T-helper 22 cell (primary cell): ENCODE results near the gene DOCK1.

Experiments
- DNase-seq: peaks from one replicate; pipeline ENCODE4 v3.0.0-alpha.2; 2020; ENCODE audit warnings: low read depth

The DOCK1 gene

DNA sequence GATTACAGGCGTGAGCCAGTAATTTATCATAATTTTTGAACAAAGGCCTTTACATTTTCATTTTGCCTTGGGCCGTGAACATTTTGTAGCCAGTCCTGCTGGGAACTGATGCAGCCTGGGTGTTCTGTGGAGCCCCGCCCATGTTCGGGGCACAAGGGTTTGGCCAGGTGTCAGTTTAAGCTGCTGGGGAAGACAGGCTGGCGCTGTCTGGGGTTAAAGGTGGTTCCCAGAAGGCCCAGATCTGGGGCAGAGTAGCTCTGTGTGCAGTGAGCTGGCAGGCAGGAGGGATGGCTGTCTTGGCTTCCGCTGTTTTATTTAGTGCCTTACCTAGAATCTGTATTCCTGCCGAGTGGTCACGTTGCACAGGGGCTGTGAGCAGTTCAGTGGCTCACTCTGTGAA, 50.2 kb downstream of the DOCK1 start:
- no peak for DNase-seq

DNA sequence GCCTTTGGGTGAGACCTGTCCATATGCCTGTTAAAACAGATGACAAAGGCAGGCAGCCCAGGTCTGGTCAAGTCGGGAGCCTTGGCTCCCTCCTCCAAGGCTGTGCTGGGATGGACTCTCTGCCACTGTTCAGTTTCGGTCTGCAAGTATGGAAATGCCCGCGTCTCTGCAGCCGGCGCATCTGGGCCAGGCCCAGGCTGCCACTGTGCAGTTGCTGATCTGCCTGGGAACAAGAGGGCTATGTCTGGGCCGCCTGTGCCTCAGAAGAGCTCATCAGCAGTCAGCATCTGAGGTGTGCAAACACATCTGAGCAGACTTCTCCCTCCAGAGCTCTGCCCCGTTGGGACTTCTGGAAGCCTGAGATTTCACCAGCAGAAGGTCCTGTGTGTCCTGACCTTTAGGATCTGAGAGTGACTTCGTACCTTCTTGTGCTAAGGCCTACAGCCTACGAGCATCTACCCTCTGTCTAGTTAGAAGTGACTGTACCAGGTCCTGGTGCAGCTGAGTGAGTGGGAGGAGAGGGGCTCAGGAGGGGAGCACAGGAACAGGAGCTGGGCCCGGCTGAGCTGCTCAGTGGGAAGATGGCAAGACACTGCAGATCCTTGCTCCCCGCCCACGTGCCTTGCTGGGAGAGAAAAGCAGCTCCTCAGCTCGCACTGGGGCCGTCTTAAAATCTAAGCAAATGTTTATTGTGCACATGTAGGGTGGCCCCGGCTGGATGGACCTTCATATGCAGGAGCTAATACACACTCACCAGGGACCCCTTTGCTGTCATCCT, 50.9 kb downstream of the DOCK1 start:
- no peak for DNase-seq

DNA sequence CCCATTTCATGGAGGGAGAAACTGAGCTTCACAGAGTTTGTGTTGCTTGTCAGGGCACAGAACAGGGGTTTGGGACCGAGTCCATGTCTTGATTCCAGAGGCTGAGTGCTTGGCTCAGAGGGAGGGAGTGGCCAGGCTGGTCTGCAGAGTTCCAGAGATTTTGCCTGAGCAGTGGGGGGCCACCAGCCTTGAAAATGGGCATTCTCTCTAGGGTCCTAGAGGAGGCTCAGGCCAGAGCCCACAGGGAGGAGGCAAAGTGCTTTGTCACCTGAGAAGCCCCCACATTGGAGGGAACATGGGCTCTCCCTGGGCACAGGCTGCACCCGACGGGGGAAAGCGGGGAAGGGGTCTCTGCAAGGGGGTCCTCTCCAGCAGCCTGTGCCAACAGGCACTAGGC, 51.5 kb downstream of the DOCK1 start:
- no peak for DNase-seq

DNA sequence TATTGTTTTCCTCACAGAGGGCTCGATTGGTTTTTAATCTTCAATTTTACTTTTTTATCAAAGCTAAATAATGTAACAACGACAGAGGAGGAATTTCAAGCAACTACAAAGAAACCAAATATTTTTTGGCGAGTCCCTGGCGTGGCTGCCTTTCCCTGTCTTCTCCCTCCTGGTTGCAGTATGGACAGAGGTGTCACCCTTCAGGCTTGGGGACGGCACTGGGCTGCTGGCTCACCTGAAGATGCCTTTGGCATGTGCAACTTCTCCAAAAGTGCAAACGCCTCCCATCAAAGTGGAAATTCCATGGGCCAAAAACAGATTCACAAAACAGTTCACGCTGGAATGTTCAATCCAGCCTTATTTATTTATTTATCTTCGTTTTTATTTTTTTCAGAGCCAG, 51.9 kb downstream of the DOCK1 start:
- DNase-seq = no peak

DNA sequence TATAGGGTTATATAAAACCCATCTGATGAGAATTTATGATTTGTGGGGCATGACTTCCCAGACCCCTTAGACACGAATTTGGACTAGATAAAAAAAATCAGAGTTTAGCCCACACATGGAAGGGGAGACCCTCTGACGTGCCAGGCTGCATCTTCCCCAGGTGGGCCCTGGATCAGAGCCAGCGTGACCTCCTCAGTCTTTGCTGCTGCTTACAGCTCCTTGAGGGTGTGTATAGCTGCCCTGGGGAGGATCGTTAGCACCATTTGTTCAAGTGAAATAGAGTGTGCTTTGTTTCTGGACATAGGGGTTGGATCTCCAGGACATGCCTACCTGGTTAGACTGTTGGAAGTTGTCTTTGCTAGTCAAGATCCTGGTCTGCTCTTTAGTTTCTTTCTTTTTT, 54.2 kb downstream of the DOCK1 start:
- no peak for DNase-seq

DNA sequence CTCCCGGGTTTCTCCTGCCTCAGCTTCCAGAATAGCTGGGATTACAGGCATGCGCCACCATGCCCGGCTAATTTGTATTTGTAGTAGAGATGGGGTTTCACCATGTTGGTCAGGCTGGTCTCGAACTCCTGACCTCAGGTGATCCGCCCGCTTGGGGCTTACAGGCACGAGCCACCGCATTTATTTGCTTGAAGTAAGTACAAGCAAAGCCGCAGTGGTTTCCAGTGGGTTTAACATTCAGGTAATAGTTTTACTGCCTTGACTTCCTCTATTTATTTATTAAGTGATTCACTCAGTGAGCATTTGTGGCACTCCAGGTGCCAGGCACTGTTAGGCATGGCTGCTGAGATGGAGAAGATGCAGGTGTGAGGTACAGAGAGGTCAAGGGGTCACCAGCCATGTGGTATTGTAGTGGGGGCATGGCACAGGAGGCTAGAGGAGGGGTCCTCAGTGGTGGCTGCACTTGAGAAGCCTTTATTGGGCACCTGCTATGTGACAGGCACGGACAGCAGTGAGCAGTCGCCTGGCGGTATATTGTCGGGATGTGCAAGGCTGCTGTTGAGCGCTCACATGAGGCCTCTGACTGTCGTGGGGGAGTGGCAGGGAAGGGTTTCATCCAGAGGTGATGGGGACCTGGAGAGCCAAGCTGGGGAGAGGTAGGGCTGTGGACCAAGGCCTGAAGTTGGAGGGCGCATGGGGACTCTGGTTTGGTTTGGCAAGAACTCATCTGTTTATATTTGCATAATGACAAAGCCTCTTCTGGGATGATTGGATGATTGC, 54.9 kb downstream of the DOCK1 start:
- DNase-seq = no peak

DNA sequence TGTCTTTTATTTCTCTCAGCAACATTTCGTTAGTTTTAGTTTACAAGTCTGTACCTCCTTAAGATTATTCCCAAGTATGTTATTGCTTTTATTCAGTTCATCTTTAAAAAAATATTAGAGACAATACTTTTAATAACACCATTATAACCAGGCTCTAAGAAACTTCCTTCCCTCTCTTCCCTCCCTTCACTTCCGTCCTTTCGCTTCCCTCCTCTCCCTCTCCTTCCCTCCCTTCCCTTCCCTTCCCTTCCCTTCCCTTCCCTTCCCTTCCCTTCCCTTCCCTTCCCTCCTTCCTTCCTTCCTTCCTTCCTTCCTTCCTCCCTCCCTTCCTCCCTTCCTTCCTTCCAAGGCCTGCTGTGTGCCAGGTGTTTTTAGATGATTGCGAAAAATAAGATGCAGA, 58.1 kb downstream of the DOCK1 start:
- no peak for DNase-seq

DNA sequence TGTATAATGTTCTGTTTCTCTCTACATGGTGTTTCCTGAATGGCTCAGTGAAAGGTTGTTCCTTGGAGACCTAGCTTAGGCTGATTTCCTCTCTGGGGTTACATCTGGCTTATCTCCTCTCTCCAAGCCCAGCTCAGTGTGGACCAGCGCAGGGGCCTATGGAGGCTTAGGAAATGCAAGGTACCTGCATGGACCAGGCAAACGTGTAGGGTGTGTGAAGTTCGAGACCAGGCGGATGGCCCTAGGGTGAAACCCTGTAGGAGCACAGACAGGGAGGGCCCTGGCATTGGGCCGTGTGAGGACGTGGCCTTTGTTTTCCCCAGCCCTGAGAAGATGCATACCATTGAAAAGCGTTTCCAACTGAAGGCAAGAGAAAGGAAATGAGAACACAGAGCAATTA, 59.0 kb downstream of the DOCK1 start:
- no peak for DNase-seq

DNA sequence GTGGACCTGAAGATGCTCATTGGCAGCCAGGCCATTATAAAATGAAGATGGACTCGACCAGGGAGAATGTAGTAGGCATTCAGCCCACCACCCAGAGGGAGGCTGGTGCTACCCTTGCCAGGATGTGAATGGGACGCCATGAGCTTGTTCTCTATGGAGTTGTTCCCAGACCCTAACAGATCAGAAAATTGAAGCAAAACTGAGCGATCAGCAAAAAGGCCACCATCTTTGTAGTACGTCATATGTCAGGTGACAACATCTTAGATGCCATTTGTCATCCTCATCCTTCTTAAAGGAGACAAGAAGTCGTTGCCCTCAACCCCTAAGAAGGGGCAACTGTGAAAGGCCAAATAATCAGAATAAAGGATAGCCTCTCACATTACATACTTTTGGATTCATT, 61.7 kb downstream of the DOCK1 start:
- no peak for DNase-seq

DNA sequence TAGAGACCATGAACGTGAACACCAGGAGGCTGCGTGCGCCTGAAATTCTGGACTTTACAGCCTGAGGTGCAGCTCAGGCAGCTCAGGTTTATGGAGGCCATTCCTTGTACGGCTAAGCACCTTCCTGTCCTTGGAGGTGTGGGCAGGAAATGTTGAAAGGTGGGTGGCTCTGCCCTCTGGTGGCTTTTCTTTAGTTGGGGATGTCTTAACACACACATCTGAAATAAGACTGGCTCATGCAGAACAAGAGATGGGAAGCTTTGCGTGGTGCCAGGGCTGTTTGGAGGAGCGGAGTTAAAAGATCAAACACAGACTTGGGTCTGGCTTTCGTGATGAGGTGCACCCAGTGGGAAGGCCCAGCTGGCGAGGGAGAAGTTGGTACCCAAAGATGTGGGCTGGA, 64.1 kb downstream of the DOCK1 start:
- DNase-seq = no peak

DNA sequence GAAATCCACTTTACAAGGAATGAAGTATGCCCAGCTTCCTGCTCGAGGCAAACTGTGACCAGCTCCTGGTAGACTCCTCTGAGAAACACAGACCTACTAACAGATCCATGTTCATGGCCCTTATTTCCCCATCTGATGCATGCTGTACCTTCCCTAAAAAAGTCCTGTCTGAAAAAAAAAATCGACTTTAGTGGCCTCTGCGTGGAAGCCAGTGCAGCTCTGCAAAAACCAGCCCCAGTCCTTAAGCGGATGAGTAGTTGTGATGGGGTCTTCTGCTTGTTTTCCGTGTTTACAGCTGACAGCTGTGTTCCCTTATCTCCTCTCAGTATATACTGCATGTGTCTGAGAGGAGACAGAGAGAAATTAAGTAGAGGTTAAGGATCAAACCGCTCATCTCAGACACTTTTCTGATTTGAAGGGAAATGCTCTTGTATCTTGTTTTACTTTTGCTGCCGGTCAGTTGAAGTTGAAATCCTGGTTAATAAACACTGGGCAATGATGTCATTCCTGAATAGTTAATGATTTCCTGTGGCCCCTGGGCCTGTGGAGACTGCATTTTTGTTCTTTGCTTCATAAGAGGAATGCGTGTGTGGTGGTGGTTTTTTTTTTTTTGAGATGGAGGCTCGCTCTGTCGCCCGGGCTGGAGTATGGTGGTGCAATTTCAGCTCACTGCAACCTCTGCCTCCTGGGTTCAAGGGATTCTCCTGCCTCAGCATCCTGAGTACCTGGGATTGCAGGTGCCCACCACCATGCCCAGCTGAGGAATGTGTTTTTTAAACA, 67.6 kb downstream of the DOCK1 start:
- no peak for DNase-seq

DNA sequence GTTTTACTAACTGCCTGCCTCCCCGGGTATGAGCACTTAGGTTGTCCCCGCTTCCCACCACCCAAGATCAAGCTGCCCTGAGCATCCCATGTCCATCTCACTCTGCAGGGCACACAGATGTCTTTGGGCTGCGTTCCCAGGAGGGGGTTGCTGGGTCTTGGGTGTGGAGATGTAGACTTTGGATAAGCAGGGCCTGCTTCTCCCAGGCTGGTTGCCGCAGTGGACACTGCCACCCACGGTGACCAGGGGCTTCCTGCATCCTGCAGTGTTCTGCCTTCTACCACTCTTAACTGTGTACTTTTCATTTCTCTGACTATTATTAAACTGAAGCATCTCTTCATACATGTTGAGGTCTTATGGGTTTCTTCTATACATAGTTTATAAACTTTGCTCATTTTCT, 70.0 kb downstream of the DOCK1 start:
- no peak for DNase-seq

DNA sequence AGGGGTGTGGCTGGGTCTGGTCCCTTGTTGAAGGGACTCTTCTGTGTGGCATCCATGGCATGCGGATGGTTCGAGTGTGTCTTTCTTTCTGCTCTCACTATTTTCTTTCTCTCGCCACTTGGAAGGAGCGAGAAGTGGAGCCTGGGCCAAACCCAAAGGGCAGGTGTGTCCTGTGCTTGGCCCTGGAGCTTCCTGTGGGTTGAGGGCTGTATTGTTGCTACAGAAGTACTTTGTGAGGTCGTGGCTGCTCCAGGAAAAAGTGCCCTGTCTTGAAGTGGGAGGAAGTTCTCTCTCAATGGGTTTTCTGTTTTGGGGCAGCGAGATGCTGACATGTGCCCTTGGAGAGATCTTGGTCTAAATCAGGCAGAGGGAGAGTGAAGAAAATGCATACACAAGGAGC, 72.0 kb downstream of the DOCK1 start:
- no peak for DNase-seq

DNA sequence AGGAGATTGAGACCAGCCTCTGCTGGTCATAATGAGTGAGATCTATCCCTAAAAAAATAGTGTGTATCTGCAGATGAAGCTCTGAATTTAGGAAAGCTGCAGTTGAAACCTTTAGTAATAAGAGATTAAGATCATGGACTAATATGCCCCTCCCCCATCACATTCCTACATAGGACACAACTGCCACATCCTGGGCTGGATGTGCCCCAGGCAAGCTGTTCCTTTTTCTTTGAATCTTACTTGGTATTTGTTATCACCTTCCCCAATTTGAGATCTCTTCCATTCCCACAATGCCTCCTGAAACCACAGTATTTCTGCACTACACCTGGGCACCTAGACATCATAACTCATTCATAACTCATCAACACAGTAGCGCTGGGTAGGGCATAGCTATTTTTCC, 74.1 kb downstream of the DOCK1 start:
- no peak for DNase-seq

DNA sequence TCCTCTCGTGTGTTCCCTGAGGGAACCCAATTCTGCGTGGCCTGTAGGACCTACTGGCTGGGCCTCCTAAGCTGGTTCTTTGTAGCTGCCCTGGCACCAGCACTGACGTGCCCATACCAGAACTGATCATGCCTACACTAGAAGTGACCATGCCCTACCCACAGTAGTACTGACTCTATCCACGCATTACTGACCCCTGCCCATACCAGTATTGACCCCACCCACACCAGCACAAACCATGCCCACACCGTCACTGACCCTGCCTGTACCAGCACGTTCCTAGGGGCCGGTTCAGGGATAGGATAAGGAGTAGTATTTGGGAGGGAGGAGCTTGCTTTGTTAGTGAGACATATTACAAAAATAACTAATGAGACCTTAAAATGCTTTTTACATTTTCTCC, 88.0 kb downstream of the DOCK1 start:
- no peak for DNase-seq

DNA sequence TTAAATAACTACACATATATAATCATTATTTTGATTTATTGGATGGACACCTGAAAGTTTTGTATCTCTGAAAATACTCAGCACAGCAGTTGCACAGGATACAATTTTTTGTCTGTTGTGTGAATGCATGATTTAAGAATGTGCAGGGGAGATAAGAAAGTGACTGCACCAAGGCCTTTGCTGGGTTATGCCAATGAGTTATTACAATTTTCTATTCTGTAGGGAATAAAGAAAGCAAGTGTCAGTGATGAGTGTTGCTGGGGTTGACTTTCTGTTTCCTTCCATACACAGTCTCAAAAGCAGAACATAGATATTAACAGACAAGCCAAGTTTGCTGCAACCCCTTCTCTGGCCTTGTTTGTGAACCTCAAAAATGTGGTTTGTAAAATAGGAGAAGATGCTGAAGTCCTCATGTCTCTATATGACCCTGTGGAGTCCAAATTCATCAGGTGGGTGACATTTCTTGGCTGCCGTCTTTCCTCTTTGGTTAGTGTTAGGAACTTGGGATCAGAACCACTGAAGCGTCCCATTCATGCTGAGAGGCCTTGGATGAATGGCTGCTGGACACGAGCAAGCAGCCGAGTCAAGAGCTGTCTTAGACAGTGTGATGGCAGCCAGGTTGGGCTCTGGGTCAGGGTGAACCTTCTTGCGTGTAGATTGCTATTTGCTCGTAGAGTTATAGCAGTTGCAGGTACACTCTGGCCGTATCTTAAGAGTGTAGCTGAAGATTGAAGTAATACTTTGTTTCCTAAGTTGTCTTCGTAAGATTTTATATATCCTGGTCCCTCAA, 92.8 kb downstream of the DOCK1 start:
- DNase-seq = no peak

DNA sequence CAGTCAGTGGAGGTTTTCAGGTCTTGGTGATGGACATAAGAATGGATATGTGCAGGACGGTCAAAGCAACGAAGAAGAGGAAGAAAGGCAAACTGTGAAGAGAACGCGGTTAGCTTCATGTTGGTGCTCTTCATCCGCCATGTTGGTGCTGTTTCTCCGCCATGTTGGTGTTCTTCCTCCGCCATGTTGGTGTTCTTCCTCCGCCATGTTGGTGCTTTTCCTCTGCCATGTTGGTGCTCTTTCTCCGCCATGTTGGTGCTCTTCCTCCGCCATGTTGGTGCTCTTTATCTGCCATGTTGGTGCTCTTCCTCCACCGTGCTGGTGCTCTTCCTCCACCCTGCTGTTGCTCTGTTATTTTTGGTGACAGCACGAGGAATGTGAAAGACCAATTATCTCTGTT, 95.4 kb downstream of the DOCK1 start:
- no peak for DNase-seq

DNA sequence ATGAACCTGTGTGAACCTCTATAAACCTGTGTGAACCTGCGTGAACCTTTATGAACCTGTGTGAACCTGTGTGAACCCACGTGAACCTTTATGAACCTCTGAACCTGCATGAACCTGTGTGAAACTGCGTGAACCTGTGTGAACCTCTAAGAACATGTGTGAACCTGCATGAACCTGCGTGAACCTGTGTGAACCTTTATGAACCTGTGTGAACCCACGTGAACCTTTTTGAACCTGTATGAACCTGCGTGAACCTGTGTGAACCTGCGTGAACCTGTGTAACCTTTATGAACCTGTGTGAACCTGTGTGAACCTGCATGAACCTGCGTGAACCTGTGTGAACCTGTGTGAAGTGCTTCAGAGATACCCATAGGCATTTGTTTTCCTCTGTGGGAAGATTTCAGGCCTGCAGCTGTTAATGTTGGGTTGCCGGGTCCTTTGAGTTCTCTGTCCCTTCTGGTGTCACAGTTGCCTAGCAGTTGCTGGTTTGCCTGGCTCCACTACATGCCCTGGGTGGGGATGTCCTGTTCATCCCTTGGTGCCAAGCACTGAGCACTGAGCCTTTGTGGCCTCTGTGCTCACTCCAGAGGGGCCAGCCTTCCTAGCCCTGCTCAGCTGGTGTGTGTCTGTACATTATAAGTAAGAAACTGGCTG, 97.9 kb downstream of the DOCK1 start:
- no peak for DNase-seq

DNA sequence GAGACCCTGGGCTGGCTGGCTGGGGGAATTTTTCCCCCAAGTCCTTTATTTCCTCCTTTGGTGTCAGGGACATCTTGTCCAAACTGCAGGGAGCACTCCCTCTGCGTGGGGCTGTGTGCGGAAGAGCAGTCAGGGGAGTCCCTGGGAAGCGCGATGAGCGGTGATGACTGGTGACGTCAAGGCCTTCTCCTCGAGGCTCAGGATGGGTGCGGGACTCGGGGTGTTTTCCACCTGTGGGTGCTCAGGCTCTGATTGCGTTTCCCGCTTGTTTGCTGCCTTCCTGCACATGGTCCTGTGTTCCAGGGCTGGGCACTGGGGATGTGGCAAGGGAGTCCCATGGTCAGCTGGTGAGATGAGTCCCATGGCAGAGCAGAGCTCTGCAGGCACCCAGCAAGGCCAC, 101.2 kb downstream of the DOCK1 start:
- no peak for DNase-seq

DNA sequence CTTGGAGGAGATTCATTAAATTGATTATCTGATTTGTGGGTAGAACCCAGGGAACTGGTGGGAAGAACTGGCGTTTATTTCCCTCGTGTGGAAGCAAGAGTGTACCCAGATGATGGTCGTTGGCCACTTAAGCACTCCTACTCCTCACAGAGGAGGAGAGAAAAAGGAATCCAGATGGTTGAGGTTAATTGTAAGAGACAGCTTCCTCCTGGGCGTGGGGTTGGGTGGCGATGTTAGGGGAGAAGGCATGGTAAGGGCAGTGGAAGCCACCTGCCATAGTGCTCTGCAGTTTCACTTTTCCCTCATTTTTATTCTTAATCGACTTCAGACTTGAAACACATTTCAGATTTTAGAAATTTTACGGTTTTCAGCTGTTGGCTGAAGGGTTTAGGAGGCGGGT, 104.1 kb downstream of the DOCK1 start:
- DNase-seq = no peak

DNA sequence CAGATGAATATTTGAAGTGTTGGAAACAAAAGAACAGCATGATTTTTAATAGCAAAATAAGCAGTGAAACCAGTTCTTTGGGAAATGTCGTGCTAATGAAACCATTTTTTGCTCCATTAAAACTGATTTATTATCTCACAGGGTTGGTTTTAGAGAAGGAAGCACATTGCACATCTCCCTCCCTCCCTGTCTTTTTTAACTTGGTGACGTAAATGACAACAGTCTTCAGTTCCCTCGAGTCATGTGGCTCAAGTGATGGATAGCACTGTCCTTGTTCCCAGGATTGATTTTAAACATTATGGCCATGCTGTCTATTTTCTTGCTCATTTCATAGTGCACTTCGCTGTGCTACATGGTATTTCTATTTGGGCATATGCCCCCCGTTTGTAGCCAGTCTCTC, 105.9 kb downstream of the DOCK1 start:
- DNase-seq = no peak
